ENCODE data around the gene ADAMTS2. TPM values are rescaled to one million over a fixed set of nuclear protein-coding genes. Genes with fewer than 3 reads are reported as not detected.

The ADAMTS2 gene
- total RNA-seq, 2 experiments from 2014 or later: not detected

GRCh38 chr5:179368126-179368805, 23.0 kb upstream of the ADAMTS2 start:
- POLR2A ChIA-PET: no interaction called here
- DNase-seq (no peak), ATAC-seq (ENCODE audit: low read depth) (no peak)
- H3K4me1 Mint-ChIP-seq: no peaks in the 10 kb centered on the region
- H3K36me3 Mint-ChIP-seq: no peaks in the 10 kb centered on the region
- no peak overlapping the region for H3K4me3 Mint-ChIP-seq
- H3K27ac Mint-ChIP-seq: no peak overlapping the region
- no peaks in the 10 kb centered on the region for H3K9me3 Mint-ChIP-seq
- no peaks in the 10 kb centered on the region for H3K27me3 Mint-ChIP-seq

- Mint-ChIP-seq H3K4me1 (no peaks in the 10 kb centered on the region), H3K4me3 (no peak overlapping the region), H3K36me3 (no peaks in the 10 kb centered on the region), H3K27ac (no peak overlapping the region), H3K9me3 (no peaks in the 10 kb centered on the region), H3K27me3 (no peaks in the 10 kb centered on the region)
- no peak for DNase-seq
- POLR2A ChIA-PET: no interaction called here
- no peak for ATAC-seq (ENCODE audit: low read depth)
Observed at GRCh38 chr5:179367491-179367890, 22.2 kb upstream of the ADAMTS2 start.

GRCh38 chr5:179362355-179362754, 17.1 kb upstream of the ADAMTS2 start:
- Mint-ChIP-seq H3K4me3 (no peak overlapping the region), H3K27me3 (peaks cover 2% of the 10 kb centered on the region), H3K4me1 (no peaks in the 10 kb centered on the region), H3K27ac (no peak overlapping the region), H3K36me3 (no peaks in the 10 kb centered on the region), H3K9me3 (peaks cover 2% of the 10 kb centered on the region)
- no peak for DNase-seq
- no peak for ATAC-seq (ENCODE audit: low read depth)
- POLR2A ChIA-PET: no interaction called here

GRCh38 chr5:179361037-179361603, 15.9 kb upstream of the ADAMTS2 start:
- Mint-ChIP-seq H3K27me3 (peaks cover 2% of the 10 kb centered on the region), H3K4me1 (no peaks in the 10 kb centered on the region), H3K27ac (no peak overlapping the region), H3K4me3 (no peak overlapping the region), H3K36me3 (no peaks in the 10 kb centered on the region), H3K9me3 (peaks cover 2% of the 10 kb centered on the region)
- POLR2A ChIA-PET: no interaction called here
- ATAC-seq (ENCODE audit: low read depth) (no peak), DNase-seq (no peak)

GRCh38 chr5:179357031-179357430, 11.8 kb upstream of the ADAMTS2 start:
- H3K27ac Mint-ChIP-seq: no peak overlapping the region
- no peak for ATAC-seq (ENCODE audit: low read depth)
- H3K27me3 Mint-ChIP-seq: peaks cover 2% of the 10 kb centered on the region

GRCh38 chr5:179355976-179356974, 11.0 kb upstream of the ADAMTS2 start:
- Mint-ChIP-seq H3K27me3 (peaks cover 2% of the 10 kb centered on the region), H3K4me3 (no peak overlapping the region), H3K36me3 (no peaks in the 10 kb centered on the region), H3K4me1 (no peaks in the 10 kb centered on the region), H3K9me3 (peaks cover 2% of the 10 kb centered on the region), H3K27ac (no peak overlapping the region)
- ATAC-seq (ENCODE audit: low read depth) (no peak), DNase-seq (no peak)
- POLR2A ChIA-PET: no interaction called here

More at GRCh38 chr5:179357031-179357430, 11.8 kb upstream of the ADAMTS2 start:
- no peak for DNase-seq
- H3K9me3 Mint-ChIP-seq: peaks cover 2% of the 10 kb centered on the region
- no peaks in the 10 kb centered on the region for H3K4me1 Mint-ChIP-seq
- POLR2A ChIA-PET: no interaction called here
- H3K4me3 Mint-ChIP-seq: no peak overlapping the region
- no peaks in the 10 kb centered on the region for H3K36me3 Mint-ChIP-seq

- H3K27me3 Mint-ChIP-seq: peaks cover 2% of the 10 kb centered on the region
- no peaks in the 10 kb centered on the region for H3K9me3 Mint-ChIP-seq
- POLR2A ChIA-PET: no interaction called here
- no peak overlapping the region for H3K27ac Mint-ChIP-seq
- no peak overlapping the region for H3K4me3 Mint-ChIP-seq
- ATAC-seq (ENCODE audit: low read depth): no peak
- H3K36me3 Mint-ChIP-seq: no peaks in the 10 kb centered on the region
- H3K4me1 Mint-ChIP-seq: no peaks in the 10 kb centered on the region
- DNase-seq: no peak
Observed at GRCh38 chr5:179354305-179354882, 9.1 kb upstream of the ADAMTS2 start.

GRCh38 chr5:179348843-179349242, 3.6 kb upstream of the ADAMTS2 start:
- Mint-ChIP-seq H3K9me3 (no peaks in the 10 kb centered on the region), H3K36me3 (peaks cover 3% of the 10 kb centered on the region), H3K4me1 (no peaks in the 10 kb centered on the region), H3K4me3 (no peak overlapping the region), H3K27me3 (peaks cover 25% of the 10 kb centered on the region), H3K27ac (no peak overlapping the region)
- DNase-seq: no peak
- ATAC-seq (ENCODE audit: low read depth): no peak
- POLR2A ChIA-PET: no interaction called here

GRCh38 chr5:179348011-179348530, 2.8 kb upstream of the ADAMTS2 start:
- Mint-ChIP-seq H3K4me3 (no peak overlapping the region), H3K9me3 (no peaks in the 10 kb centered on the region), H3K36me3 (peaks cover 3% of the 10 kb centered on the region), H3K4me1 (no peaks in the 10 kb centered on the region), H3K27me3 (peaks cover 31% of the 10 kb centered on the region), H3K27ac (no peak overlapping the region)
- POLR2A ChIA-PET: no interaction called here
- no peak for DNase-seq
- no peak for ATAC-seq (ENCODE audit: low read depth)

GRCh38 chr5:179347581-179347980, 2.3 kb upstream of the ADAMTS2 start:
- peaks cover 2% of the 10 kb centered on the region for H3K4me1 Mint-ChIP-seq
- POLR2A ChIA-PET: no interaction called here
- H3K36me3 Mint-ChIP-seq: peaks cover 3% of the 10 kb centered on the region
- peaks cover 36% of the 10 kb centered on the region for H3K27me3 Mint-ChIP-seq
- H3K27ac Mint-ChIP-seq: no peak overlapping the region
- H3K4me3 Mint-ChIP-seq: no peak overlapping the region
- no peaks in the 10 kb centered on the region for H3K9me3 Mint-ChIP-seq
- ATAC-seq (ENCODE audit: low read depth) (no peak), DNase-seq (no peak)

- DNase-seq (no peak), ATAC-seq (ENCODE audit: low read depth) (no peak)
- Mint-ChIP-seq H3K4me3 (no peak overlapping the region), H3K27ac (no peak overlapping the region), H3K27me3 (peaks cover 43% of the 10 kb centered on the region), H3K4me1 (peaks cover 2% of the 10 kb centered on the region), H3K9me3 (no peaks in the 10 kb centered on the region), H3K36me3 (peaks cover 3% of the 10 kb centered on the region)
- POLR2A ChIA-PET: no interaction called here
Observed at GRCh38 chr5:179346875-179347274, 1.6 kb upstream of the ADAMTS2 start.

GRCh38 chr5:179346401-179346800, 1.1 kb upstream of the ADAMTS2 start:
- Mint-ChIP-seq H3K36me3 (peaks cover 3% of the 10 kb centered on the region), H3K4me3 (peak overlapping the region; percentile 44), H3K27ac (no peak overlapping the region), H3K27me3 (peaks cover 47% of the 10 kb centered on the region), H3K4me1 (peaks cover 2% of the 10 kb centered on the region), H3K9me3 (no peaks in the 10 kb centered on the region)
- DNase-seq (no peak), ATAC-seq (ENCODE audit: low read depth) (no peak)
- POLR2A ChIA-PET: no interaction called here

GRCh38 chr5:179345183-179345432, 153 bp downstream of the ADAMTS2 start:
- no peak overlapping the region for H3K4me3 Mint-ChIP-seq
- peak; percentile 26 for ATAC-seq (ENCODE audit: low read depth)
- POLR2A ChIA-PET: no interaction called here
- DNase-seq: peak; percentile 33
- peaks cover 3% of the 10 kb centered on the region for H3K36me3 Mint-ChIP-seq
- H3K9me3 Mint-ChIP-seq: no peaks in the 10 kb centered on the region
- peaks cover 51% of the 10 kb centered on the region for H3K27me3 Mint-ChIP-seq
- peaks cover 2% of the 10 kb centered on the region for H3K4me1 Mint-ChIP-seq
- H3K27ac Mint-ChIP-seq: no peak overlapping the region
